B cell (primary cell): ENCODE data around the gene GRAMD2B.

Experiments used
- EZH2 ChIP-seq: IDR thresholded peaks from 2 replicates; pipeline ENCODE4 v1.6.1; 2012; ENCODE audit warnings: borderline replicate concordance, low read depth, mild to moderate bottlenecking, moderate library complexity, low read length; ENCODE audit not compliant: insufficient read depth, poor library complexity, severe bottlenecking
- TF ChIP-seq, protein P1 (sequence below): fragments of 200-600 bp; IDR thresholded peaks from one replicate; pipeline ENCODE4 v1.8.0; 2022; ENCODE audit warnings: antibody characterized with exemption, mild to moderate bottlenecking

DNA sequence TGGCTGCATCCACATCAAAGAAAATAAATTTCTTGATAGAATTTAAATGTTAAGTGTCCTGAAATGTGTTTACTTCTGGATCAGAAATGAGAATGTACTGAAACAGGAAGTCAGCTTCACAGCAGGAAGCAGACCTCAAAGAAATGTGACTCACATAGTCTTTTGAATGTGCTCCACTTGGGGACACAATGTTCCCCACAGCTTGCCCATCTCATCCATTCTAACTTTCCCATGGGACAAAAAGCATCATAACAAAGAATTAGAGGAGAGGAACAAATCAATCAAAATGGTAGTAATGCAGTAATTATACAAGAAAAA is 85.7 kb downstream of the GRAMD2B start:
- TF ChIP-seq, protein P1, sequence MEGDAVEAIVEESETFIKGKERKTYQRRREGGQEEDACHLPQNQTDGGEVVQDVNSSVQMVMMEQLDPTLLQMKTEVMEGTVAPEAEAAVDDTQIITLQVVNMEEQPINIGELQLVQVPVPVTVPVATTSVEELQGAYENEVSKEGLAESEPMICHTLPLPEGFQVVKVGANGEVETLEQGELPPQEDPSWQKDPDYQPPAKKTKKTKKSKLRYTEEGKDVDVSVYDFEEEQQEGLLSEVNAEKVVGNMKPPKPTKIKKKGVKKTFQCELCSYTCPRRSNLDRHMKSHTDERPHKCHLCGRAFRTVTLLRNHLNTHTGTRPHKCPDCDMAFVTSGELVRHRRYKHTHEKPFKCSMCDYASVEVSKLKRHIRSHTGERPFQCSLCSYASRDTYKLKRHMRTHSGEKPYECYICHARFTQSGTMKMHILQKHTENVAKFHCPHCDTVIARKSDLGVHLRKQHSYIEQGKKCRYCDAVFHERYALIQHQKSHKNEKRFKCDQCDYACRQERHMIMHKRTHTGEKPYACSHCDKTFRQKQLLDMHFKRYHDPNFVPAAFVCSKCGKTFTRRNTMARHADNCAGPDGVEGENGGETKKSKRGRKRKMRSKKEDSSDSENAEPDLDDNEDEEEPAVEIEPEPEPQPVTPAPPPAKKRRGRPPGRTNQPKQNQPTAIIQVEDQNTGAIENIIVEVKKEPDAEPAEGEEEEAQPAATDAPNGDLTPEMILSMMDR, result no peak
- TF ChIP-seq EZH2, result no peak
